HFF-Myc (cell line): ENCODE measurements around the gene EPHA6.

ENCODE experiments used
- DNase-seq: peaks from one replicate; pipeline ENCODE4 v3.0.0-alpha.2; 2011; ENCODE audit warnings: low read depth; ENCODE audit errors: extremely low read depth
- H3K4me3 ChIP-seq: replicated peaks from 2 replicates; pipeline ENCODE4 v1.5.1; 2011; ENCODE audit warnings: low read depth, mild to moderate bottlenecking, control low read depth, low read length
- CTCF ChIP-seq: IDR thresholded peaks from 2 replicates; pipeline ENCODE4 v1.5.1; 2012; ENCODE audit warnings: mild to moderate bottlenecking, low read depth, low read length, control low read depth; ENCODE audit errors: missing control alignments

Gene EPHA6

GRCh38 chr3:97347780-97348179 is 533.4 kb downstream of the EPHA6 start:
- no peak overlapping the region for H3K4me3 ChIP-seq
- no peak for DNase-seq
- TF ChIP-seq CTCF: no peak

- no peak overlapping the region for H3K4me3 ChIP-seq
- no peak for DNase-seq
- TF ChIP-seq CTCF: no peak
Measured at GRCh38 chr3:97350971-97351370, 536.6 kb downstream of the EPHA6 start.

GRCh38 chr3:97353176-97353575 is 538.8 kb downstream of the EPHA6 start:
- no peak for DNase-seq
- no peak for TF ChIP-seq CTCF
- no peak overlapping the region for H3K4me3 ChIP-seq

- no peak overlapping the region for H3K4me3 ChIP-seq
- no peak for TF ChIP-seq CTCF
- no peak for DNase-seq
Measured at GRCh38 chr3:97359977-97360376, 545.6 kb downstream of the EPHA6 start.

- DNase-seq: no peak
- no peak for TF ChIP-seq CTCF
- no peak overlapping the region for H3K4me3 ChIP-seq
Measured at GRCh38 chr3:97360804-97361203, 546.4 kb downstream of the EPHA6 start.

- no peak for DNase-seq
- TF ChIP-seq CTCF: no peak
- no peak overlapping the region for H3K4me3 ChIP-seq
Measured at GRCh38 chr3:97384583-97384982, 570.2 kb downstream of the EPHA6 start.

GRCh38 chr3:97388774-97389173 is 574.4 kb downstream of the EPHA6 start:
- H3K4me3 ChIP-seq: no peak overlapping the region
- DNase-seq: no peak
- TF ChIP-seq CTCF: no peak
